Stimulated activated CD4-positive, alpha-beta T cell treated with anti-CD3 and anti-CD28 coated beads, Interleukin-1b, Interleukin-23, amount 100 ng/mL, for 24 hours (primary cell): Measurements from ENCODE around the gene RNF144A.

Source experiments
- DNase-seq, 4 experiments: peaks; one replicate each; pipeline ENCODE4 v3.0.0-alpha.2; 2020; ENCODE audit warnings: low read depth in 4 of 4, low spot score in 1 of 4

RNF144A gene

DNA sequence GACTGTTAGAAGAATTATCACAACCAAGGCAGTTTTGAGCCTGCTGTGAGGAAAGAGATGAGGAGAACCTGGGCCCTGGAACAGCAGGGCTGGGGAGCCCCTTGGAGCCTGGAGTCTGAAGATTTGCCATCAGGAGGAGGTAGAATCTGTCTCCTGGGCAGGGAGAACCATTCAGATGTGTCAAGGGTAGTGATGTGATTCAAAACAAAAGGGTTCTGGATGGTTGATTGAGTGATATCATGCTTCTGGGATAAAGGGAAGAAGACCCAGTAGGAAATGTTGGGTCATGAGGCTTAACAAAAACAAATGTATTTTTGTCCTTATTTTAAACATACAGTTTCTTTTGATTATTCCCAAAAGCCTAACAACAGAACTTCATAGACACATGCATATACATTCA lies 28.6 kb downstream of the RNF144A start:
- DNase-seq, result no peak

DNA sequence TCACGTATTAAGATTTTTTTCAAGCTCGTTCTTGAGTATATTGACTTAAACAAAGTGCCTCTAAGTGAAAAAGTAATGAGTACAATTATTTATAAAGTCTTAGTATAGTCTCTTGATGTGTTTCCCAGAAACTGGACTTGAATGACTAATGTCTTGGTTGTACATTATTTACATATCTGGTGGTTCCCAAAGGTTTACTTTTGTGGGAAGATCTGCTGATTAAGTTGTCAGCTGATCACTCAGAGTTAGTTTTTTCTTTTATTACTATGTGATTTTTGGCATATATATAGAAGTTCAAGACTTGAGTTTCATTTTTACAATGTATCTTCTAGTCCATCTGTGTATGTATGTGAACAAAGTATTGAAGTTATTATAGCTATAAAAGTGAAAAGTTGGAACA lies 29.5 kb downstream of the RNF144A start:
- no peak for DNase-seq

DNA sequence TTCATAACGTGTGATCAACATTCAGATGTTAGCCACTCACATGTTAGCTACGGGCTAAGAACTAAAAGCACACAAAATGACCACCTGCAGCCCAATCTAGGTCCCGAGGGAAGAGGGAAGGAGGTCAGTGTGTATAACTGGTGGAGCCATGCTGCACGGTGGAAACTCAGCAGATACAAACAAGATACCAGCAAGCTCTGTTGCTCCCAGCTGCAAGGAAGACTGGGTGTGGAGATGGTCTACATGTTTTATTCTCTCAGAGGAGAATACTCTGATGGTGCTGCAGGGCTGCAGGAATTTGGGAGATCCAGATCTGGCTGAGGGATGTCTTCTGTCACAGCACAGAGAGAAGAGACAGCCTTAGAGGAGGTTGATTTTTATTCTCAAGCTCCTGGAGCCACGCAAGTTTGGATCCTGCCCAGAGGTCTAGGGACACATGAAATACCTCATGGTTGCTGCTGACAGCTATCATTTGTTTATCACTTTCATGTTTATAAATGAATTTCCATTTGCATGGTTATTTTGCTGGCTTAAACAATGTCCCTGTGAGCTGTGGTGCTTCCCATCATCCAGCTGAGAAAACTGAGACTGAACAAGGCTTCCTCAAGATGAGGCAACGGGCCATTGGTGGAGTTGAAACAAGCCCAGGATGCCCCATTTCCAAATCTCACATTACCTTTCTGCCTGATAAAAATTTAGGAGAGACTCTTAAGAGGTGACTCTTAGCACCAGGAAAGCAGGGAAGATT lies 30.9 kb downstream of the RNF144A start:
- no peak for DNase-seq

DNA sequence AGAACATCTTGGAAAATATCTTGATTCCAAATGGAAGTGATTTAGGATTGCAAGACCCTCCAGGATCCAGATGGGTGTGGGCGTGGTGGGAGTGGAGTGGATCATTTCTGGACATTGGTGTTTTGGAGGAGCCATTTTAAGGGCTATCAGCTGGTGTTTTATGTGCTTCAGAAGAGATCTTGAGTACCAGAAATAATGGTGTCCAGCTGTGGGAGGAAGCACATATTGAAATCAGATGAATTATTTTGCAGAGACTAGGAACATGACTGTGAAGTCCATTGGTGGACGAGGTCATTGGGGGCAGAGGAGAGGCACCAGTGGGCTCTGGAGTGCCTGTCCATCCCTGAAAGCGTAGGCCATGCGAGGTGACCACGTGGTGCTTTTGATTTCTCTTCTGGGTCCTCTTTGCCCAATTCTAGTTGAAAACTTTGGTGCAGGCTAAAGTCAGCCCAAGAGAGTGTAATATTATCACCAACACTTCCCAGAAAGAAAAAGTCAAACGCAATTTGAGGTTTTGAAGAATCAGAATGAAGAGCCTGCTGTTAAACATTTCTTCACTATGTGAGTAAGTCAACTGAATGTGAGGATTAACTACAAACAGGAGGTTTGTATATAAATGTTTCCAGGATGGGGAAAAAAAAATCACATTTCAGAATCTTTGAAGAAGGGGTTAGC lies 31.6 kb downstream of the RNF144A start:
- DNase-seq, result no peak

DNA sequence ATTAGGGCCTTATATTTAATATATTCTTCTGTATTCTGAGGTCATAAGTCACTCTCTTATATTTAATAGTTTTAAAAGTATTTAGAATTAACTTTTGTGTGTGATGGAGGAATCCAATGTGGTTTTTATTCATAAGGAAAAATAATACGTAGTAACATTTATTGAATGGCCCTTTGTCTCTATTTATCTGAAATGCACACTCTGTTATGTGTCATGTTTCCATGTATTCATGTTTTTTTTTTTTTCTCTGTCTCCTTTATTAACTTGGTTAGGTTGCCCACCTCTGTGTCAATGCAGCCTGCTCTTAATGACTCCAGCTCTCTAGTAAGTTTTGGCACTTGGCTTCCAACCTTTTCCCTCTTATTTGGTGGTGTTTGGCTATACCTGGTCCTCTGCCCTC lies 33.8 kb downstream of the RNF144A start:
- DNase-seq, result no peak

DNA sequence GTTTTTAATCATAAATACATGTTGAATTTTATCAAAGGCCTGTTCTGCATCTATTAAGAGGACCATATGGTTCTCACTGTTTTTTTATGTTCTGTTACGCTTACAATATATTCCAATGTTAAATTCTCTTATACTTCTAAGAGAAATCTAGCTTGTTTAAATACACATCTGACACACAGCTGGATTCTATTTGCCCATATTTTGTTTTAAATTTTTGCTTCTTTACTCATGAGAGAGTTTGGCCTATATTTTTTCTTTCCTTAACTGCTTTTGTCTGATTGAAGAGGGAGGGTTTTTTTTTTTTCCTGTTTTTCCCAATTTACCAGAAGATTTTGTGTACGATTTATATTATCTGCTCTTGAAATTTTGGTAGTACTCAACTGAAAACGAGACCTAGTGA lies 34.9 kb downstream of the RNF144A start:
- no peak for DNase-seq

DNA sequence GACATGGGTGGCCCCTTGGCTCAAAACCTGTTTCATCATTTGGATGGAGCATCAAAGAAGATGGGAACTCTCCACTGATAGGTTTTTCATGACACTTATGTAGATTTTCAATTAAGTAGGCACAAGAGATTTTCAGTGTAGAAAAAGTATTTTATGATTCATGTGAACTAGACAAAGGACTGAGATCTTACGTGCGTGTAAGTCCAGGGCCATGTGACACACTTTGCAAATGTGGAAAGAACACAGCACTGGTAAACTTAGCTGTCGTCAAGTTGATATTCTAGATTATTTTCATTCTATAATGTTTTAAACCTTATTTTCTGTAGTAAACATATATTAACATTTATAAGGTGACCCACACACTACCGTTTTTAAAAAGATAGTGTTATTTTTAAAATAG lies 37.4 kb downstream of the RNF144A start:
- no peak for DNase-seq

DNA sequence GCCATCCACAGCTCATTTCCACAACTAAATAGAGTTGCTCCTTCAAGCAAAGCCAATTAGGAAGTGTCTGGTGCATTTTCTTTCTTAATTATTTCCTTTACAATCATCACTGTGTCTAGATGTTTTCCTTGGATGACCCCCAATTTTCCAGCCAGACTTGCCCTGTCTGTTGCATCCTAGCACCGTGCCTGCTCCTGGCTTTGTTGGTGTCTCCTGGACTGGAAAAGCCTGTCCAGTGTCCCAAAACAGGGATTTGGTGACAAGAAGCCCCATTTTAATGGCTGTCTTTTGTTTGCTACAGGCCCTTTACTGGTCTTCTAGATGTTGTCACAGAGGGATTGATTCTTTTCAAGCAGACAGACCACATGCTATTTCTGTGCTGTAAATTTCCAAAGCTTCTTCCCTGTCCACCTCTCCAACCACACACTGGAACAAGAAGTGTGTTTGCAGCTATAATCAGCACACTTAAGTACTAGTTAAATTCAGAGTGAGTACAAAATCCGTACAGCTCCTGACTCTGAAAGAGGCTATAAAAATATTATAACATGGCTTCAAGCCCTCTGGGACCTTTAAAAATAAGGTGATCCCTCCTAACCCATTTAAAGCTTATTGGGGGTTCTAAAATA lies 38.4 kb downstream of the RNF144A start:
- no peak for DNase-seq

DNA sequence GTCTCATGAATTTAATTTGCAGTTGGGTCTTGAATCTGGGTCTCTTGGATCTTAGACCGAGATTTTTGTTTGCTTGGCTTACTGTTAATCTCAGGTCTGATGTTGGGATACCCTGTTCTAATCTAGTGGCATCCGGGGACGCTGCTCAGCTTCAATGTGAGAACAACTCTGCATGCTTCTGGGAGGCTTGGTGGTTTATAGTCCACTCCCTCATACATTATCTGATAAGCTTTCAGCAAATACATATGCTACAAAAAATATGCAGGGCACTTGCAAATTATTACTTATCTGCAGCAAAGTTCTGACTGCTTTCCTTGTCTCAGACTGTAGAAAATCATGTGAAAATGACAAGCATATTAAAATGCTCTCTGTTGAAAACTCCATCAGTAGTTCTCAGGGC lies 39.4 kb downstream of the RNF144A start:
- no peak for DNase-seq

DNA sequence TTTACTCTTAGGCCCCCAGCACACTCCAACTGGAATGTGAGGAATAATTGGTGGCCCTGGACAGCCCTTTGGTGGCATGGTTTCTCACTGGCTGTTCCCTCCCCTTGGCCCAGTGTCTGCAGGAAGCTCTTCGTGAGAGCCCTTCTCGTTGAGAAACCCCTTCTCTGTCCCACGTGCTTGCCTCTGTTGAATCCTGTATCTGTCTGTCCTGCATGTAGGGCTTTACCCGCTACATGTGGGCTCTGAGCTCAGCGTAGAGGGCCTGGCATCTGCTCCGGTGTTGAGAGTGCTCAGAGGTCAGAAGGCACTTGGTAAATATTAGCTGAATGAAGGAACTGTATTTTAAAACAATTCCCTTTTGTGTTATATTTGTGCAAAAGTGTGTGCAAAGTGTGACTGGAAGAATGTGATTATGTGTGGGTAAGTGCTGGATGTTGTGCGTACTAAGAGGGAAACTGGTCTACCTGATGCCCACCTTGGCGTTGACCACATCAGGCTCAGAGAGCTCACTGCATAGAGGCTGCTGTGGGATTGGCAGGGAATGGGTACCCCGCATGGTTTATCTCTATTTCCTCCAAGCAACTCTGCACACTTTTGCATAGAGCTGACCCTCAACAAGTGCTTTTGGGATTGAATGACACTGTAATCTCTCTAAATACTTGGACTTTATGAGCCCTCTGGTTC lies 40.0 kb downstream of the RNF144A start:
- no peak for DNase-seq

DNA sequence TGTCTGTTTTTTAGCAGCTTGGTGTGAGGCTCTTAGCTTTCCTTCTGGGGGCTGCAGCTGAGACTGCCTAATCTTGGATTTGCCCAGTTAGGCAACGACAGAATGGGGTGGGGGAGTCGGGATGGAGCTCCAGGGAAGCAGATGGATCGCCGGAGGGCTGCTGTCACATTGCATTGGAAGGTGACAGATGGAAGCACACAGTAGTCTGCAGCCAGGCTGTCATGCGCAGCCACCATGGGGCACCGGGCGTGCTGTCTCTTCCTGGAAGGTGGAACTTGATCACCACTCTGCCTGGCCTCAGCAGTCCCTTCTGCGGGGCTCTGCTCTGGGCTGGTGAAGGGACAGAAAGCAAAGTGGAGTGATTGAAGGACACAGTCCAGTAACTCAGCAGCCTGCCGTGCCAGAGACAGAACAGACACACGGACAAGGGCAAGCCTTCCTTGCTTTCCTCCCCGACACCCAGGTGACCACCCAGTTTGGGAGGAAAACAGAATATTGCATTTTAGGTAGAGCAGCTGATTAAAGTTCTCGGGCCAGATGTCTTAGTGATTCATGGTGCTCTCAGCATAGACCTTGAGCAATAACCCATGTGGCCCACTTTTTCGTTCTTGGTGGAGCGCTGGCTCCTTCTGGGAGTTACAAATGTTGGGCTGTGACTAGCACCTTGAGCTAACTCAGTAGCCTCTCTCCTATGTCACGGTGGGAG lies 40.9 kb downstream of the RNF144A start:
- no peak for DNase-seq

DNA sequence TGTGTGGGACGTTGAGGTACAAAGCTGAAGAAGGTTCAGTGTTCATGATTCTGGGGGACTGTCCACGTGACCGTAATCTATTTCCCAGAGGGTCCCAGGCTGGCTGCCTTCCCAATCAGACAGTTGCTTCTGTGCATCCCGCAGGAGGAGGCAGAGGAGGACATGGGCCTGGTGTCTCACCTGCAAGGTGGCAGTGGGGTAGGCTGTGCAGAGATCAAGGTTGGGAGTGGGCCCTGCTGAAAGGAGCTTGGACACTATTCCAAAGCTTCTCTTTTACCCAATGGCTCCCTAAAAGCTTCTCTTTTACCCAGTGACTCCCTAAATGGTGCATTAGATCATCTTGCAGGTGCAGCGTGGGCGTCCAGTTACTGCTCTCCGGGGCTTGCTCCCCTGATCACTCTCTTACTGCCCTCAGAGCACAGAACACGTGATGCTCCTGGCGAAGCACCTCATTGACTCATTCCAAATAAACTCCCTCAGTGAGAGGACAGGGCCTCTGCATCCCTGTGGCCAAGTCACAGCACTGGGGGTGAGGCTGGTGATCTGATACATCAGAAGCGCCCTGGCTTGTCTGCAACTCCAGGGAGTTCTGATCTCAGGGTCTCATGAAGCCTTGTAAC lies 41.5 kb downstream of the RNF144A start:
- no peak for DNase-seq

DNA sequence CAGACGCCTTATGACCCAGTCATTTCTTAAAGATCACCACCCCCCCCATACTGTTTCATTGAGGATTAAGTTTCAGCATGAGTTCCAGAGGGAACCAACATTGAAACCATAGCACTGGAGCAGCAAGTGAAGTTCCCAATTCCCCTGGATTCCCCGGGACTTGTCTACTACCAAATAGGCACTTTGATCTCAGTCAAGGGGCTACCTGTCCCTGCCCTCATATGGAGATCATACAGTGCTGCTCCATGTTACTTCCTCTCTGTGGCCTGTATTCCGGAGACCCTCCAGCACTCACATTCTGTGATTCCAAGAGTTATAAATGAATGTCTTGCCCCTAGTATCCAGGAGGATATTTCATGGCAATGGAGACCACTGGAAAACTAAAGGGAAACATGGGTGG lies 42.5 kb downstream of the RNF144A start:
- DNase-seq, result no peak

DNA sequence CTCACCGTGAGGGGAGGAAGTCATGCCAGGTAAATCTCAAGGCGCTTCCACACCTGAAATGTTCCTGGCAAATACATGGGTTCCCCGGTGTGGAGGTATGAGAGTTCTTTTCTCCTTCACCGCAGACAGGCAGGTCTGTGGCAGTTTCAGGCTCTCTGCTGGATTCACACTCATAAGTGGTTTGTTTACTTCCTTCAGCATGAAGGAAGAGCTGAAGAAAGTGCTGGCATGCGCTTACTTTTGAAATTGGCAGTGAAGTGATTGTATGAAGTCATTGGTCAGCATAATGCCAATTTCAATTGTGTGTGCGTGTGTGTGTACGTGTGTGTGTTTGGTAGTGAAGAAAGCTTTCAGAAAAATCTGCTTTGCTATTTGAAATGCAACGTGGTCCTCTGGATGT lies 43.4 kb downstream of the RNF144A start:
- DNase-seq, result no peak

DNA sequence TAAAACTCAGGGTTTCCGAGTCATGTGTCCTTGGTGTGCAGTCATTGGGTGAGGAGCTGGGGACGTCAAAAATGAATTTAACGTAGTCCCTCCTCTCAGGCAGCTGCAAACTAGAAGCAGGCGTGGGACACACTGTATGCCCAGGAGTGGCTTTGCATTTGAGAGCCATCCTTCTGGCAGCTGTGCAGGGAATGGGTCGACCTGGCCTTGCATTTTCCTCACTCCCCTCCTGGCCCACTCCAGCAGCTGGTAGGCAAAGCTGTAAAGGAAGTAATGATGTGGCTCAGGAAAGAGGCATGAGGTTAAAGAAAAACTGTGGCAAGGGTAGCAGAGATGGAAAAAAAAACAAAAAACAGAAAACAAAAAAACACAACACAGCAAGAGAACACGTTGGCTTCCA lies 46.5 kb downstream of the RNF144A start:
- DNase-seq, result no peak

DNA sequence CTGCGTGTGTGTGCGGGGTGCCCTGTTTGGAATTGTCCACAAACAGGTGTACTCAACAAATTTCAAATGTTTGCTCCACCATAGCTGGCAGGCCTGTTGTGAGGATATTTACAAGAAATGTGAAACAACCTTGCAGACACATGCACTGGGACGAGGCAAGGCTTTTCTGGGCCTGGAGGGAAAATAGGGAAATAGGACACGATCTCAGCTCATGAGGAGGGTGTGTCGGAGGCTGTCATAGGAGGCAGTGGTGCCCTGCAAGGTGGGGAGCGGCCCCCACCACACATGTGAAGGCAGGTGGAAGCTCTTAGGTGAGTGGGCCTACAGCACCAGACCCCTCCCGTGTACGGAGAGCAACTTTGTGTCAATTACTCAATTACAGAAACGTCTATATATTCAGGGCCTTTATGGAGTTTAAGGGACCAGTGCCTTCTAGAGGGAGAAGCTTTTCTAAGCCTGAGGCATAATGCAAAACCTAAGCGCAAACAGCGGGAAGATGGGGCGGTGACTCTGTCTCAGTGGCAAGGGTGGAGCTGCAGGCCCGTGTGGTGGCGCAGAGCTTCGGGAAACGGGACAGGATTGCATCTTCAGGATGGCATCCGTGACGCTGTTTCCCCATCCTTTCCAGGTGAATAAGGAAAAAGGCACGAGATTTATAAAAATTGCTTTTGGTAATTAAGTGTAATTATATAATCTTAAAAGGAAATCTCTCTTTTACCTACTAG lies 48.0 kb downstream of the RNF144A start:
- no peak for DNase-seq

DNA sequence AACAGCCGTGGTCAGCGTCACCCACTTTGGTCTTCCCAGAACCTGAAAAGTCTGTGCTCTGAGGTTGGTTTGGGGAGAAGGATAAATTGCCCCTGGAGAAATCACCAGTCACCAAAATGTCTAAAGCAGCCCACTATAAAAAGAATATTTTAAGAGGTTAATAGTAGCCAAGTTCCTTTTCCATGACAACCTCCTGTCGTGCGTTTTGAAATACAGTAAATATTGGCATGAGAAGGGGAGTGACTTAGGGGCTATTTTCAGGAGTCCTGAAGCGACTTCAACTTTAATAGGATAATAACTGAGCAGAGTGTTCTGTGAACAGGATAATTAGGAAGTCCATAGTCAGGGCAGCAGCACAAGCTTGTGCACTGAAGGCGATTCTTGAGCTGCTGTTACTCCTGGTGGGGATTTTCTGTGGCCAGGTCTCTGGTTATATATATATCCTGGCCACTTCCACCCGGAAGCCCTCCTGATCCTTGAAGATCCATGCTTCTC lies 49.3 kb downstream of the RNF144A start:
- no peak for DNase-seq

DNA sequence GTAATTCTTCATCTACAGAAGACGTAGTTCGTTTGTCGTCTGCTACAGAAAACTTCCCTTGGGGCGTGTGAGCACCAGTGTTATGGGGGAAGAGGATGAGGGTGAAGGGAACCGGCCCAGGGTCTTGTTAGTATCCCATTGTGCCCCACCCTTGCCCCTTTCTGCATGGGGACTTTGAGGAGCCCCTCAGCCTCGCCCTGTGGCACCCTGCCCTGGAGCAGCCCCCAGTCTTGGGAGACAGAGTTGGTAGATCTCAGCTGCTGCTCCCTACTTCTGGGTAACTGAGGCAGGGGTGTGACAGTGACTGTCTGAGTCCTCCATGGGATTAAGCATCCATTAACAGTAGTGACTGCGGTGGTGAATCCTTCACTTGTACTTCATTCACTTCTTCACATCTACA lies 50.1 kb downstream of the RNF144A start:
- no peak for DNase-seq

DNA sequence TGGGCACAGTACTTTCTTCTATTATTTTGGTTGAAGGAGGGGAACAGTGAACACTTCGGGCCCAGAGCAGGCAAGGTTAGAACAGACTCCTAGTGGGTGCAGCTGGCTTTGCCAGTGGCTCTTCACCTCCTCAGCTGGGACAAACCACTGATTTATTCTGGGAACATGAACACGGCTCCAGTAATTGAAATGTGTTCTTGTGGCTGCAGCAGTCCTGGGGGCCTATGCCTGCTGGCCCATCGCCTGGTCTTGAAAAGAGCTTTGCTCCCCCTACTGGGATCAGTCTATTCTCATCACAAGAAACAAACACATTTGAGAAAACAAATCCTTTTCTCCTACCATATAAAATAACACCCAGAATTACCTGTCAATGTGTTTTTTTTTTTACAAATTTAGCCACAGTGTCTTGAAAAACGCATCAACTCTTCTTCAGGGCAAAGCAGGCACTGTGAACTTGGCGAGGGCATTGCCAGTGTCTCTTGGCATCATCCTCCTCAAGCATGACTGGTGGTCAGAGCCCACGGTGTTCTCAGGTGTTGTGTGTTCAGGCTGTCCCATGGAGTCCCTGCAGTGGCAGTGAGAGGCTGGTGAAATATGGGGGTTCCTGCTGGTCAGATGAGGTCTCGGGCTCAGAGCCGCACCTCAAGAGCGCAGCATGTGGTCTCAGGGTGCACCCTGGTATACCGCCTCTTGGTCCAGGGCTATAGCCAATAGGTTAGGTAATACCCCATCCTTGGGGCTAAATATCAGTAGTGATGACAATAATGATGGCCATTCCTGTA lies 51.3 kb downstream of the RNF144A start:
- no peak for DNase-seq
